K562 (cell line): ENCODE measurements around the gene MBOAT7. TPM values are rescaled to one million over a fixed set of nuclear protein-coding genes. Genes with fewer than 3 reads are reported as not detected.

Experiments used
- ARID1B ChIP-seq: fragments of 450-650 bp; IDR thresholded peaks from 2 replicates; pipeline ENCODE4 v1.6.1; 2016; ENCODE audit warnings: antibody characterized with exemption, mild to moderate bottlenecking, inconsistent platforms
- CBFA2T3 ChIP-seq: fragments of 450-650 bp; IDR thresholded peaks from 2 replicates; pipeline ENCODE4 v1.6.1; 2017
- CC2D1A ChIP-seq: fragments of 450-650 bp; IDR thresholded peaks from 2 replicates; pipeline ENCODE4 v1.6.1; 2017; ENCODE audit warnings: mild to moderate bottlenecking
- FOSL1 ChIP-seq: fragments of 200-800 bp; sonication (Bioruptor generic); conservative IDR thresholded peaks from 2 replicates; pipeline ENCODE4 v1.6.1; 2016; ENCODE audit warnings: missing genetic modification characterization, missing compliant biosample characterization
- GTF2E2 ChIP-seq: fragments of 200-800 bp; sonication (Bioruptor generic); IDR thresholded peaks from 2 replicates; pipeline ENCODE4 v1.6.1; 2016; ENCODE audit warnings: missing genetic modification characterization, missing compliant biosample characterization
- IFI16 ChIP-seq: fragments of 250-450 bp; sonication (Bioruptor Pico); IDR thresholded peaks from 2 replicates; pipeline ENCODE4 v2.1.2; 2022; ENCODE audit warnings: mild to moderate bottlenecking, inconsistent platforms
- JUNB ChIP-seq: fragments of 450-650 bp; formaldehyde crosslinking; conservative IDR thresholded peaks from 2 replicates; pipeline ENCODE4 v1.4.0; 2020; ENCODE audit warnings: mild to moderate bottlenecking
- KDM4B ChIP-seq, 2 experiments: fragments of 450-650 bp in 1 of 2; sonication (generic) in 1 of 2; IDR thresholded peaks; 2 replicates each; pipeline ENCODE4 v1.6.1; 2016 to 2017; ENCODE audit warnings: borderline replicate concordance in 2 of 2, antibody characterized with exemption in 1 of 2, low read depth in 1 of 2, mild to moderate bottlenecking in 1 of 2
- MNT ChIP-seq, 2 experiments: fragments of 450-650 bp; conservative IDR thresholded peaks; 2 replicates each; pipeline ENCODE4 v1.6.1; 2017; ENCODE audit warnings: mild to moderate bottlenecking in 2 of 2, moderate library complexity in 2 of 2
- MTA2 ChIP-seq: fragments of 450-650 bp; IDR thresholded peaks from 2 replicates; pipeline ENCODE4 v1.6.1; 2016; ENCODE audit warnings: low read depth
- SMARCC2 ChIP-seq: fragments of 450-650 bp; IDR thresholded peaks from 2 replicates; pipeline ENCODE4 v1.6.1; 2017; ENCODE audit warnings: antibody characterized with exemption, moderate library complexity, mild to moderate bottlenecking, low read depth
- SPI1 ChIP-seq: IDR thresholded peaks from 2 replicates; pipeline ENCODE4 v1.6.1; 2011; ENCODE audit warnings: low read depth, low read length, control low read depth, borderline replicate concordance
- VEZF1 ChIP-seq: fragments of 200-800 bp; sonication (Bioruptor generic); IDR thresholded peaks from 2 replicates; pipeline ENCODE4 v1.6.1; 2017; ENCODE audit warnings: missing genetic modification characterization, missing compliant biosample characterization
- ZBTB9 ChIP-seq: fragments of 450-650 bp; formaldehyde crosslinking; IDR thresholded peaks from 2 replicates; pipeline ENCODE4 v1.4.0; 2020; ENCODE audit warnings: mild to moderate bottlenecking, moderate library complexity
- ZNF407 ChIP-seq: fragments of 450-650 bp; IDR thresholded peaks from 2 replicates; pipeline ENCODE4 v1.6.1; 2016; ENCODE audit warnings: low read depth
- polyA plus RNA-seq, 8 experiments: library from polyadenylated mRNA; depleted of rRNA in 4 of 8; stranded (reverse) in 5 of 8; unstranded in 3 of 8; fragments of >200 nt; fragmentation: Nextera tagmentation in 2 of 8; fragmentation: Illumina TruSeq in 1 of 8; extraction: Ambion mirVana in 2 of 8; extraction: Trizol in 1 of 8; gene quantifications; 2 replicates each; pipeline versions ENCODE4 v1.2.1 to v1.2.3, GENCODE V29; 2011 to 2014; ENCODE audit warnings: inconsistent platforms in 1 of 8, missing spikeins in 1 of 8
- total RNA-seq, 7 experiments: library from RNA; depleted of rRNA in 6 of 7; stranded (reverse); fragments of >200 nt in 6 of 7; fragmentation: Illumina TruSeq in 2 of 7; extraction: Trizol in 2 of 7; gene quantifications; 2 replicates each; pipeline versions ENCODE4 v1.2.1 to v1.2.3, GENCODE V29; 2011 to 2021; ENCODE audit warnings: low replicate concordance in 1 of 7

The MBOAT7 gene
- total and polyA plus RNA-seq, 9 of the 15 experiments (the other 6 are each of a cell fraction or from before 2014, with no cell fraction given), result 1.4 to 153 (median 56.1) TPM

GRCh38 chr19:54188215-54188871 lies 1.0 kb downstream of the MBOAT7 start (continued):
- peak; percentile 99 for TF ChIP-seq VEZF1 (CRISPR knock-in tag)
- TF ChIP-seq ZBTB9 (CRISPR knock-in tag), result no peak; the same call in 1 of the 2 replicates
- no peak for TF ChIP-seq ZNF407
- peak; percentile 85 for TF ChIP-seq ARID1B
- TF ChIP-seq GTF2E2 (tag), result peak; percentile 42; the same call in 1 of the 2 replicates
- TF ChIP-seq IFI16, result no peak
- peak; percentile 94 for TF ChIP-seq SPI1
- peak; percentile 32 for TF ChIP-seq MTA2
- TF ChIP-seq CC2D1A, result peak; percentile 66
- peak; percentile 98 for TF ChIP-seq FOSL1 (tag)
- peak in 1 of 2 experiments; percentile 63; a peak in 1 of 4 replicates for TF ChIP-seq KDM4B (IDR thresholded peaks at IDR 0.05; ENCODE audit: borderline replicate concordance in 2 of 2, low read depth in 1 of 2)
- TF ChIP-seq MNT (conservative IDR thresholded peaks at IDR 0.05), result peak in 1 of 2 experiments; percentile 68; a peak in 2 of 4 replicates
- TF ChIP-seq SMARCC2, result peak; percentile 82
- TF ChIP-seq CBFA2T3, result peak; percentile 52; the same call in 1 of the 2 replicates
- TF ChIP-seq JUNB, result peak; percentile 53; the same call in 1 of the 2 replicates
